GM12878 (cell line): ENCODE data around the gene FBF1. TPM values are rescaled to one million over a fixed set of nuclear protein-coding genes. Genes with fewer than 3 reads are reported as not detected.
A peak's percentile ranks its signal among the peaks of the same experiment; 100 is the strongest.

ENCODE experiments used
- ASH2L ChIP-seq: fragments of 300-600, 200-600 bp; sonication (generic); IDR thresholded peaks from 2 replicates; pipeline ENCODE4 v1.6.1; 2017; ENCODE audit warnings: low read depth, mild to moderate bottlenecking, borderline replicate concordance
- ATF2 ChIP-seq: IDR thresholded peaks from 2 replicates; pipeline ENCODE4 v1.6.1; 2012; ENCODE audit warnings: low read length, inconsistent platforms
- BACH1 ChIP-seq: fragments of 450-650 bp; IDR thresholded peaks from 2 replicates; pipeline ENCODE4 v1.6.1; 2017; ENCODE audit warnings: mild to moderate bottlenecking, borderline replicate concordance
- CHD1 ChIP-seq: IDR thresholded peaks from 2 replicates; pipeline ENCODE4 v1.6.1; 2012; ENCODE audit warnings: low read depth, low read length, improper control_type of control experiment
- ESRRA ChIP-seq: IDR thresholded peaks from 2 replicates; pipeline ENCODE4 v1.6.1; 2012; ENCODE audit warnings: mild to moderate bottlenecking, low read length, improper control_type of control experiment
- GABPA ChIP-seq: IDR thresholded peaks from 2 replicates; pipeline ENCODE4 v1.6.1; 2014; ENCODE audit warnings: antibody characterized with exemption, low read depth, mild to moderate bottlenecking, inconsistent platforms
- GATAD2B ChIP-seq: fragments of 450-650 bp; conservative IDR thresholded peaks from 2 replicates; pipeline ENCODE4 v1.6.1; 2017; ENCODE audit warnings: low read depth, mild to moderate bottlenecking, moderate library complexity
- MTA2 ChIP-seq: fragments of 450-650 bp; IDR thresholded peaks from 2 replicates; pipeline ENCODE4 v1.6.1; 2016; ENCODE audit warnings: low read depth, mild to moderate bottlenecking, moderate library complexity
- MXI1 ChIP-seq: fragments of 150-350 bp; IDR thresholded peaks from 2 replicates; pipeline ENCODE4 v1.6.1; 2011; ENCODE audit warnings: low read depth, mild to moderate bottlenecking, inconsistent platforms, low read length, improper control_type of control experiment
- RB1 ChIP-seq: fragments of 450-650 bp; formaldehyde crosslinking; IDR thresholded peaks from 2 replicates; pipeline ENCODE4 v1.6.1; 2017; ENCODE audit warnings: mild to moderate bottlenecking, borderline replicate concordance
- RFX5 ChIP-seq: IDR thresholded peaks from 2 replicates; pipeline ENCODE4 v1.6.1; 2011; ENCODE audit warnings: low read depth, low read length, improper control_type of control experiment
- SMAD5 ChIP-seq: IDR thresholded peaks from 2 replicates; pipeline ENCODE4 v1.6.1; 2016; ENCODE audit warnings: antibody characterized with exemption, low read depth
- SMC3 ChIP-seq: IDR thresholded peaks from 2 replicates; pipeline ENCODE4 v1.6.1; 2011; ENCODE audit warnings: low read length, improper control_type of control experiment, borderline replicate concordance
- SREBF1 ChIP-seq: IDR thresholded peaks from 2 replicates; pipeline ENCODE4 v1.6.1; 2012; ENCODE audit warnings: mild to moderate bottlenecking, low read length
- SUPT20H ChIP-seq: IDR thresholded peaks from 2 replicates; pipeline ENCODE4 v1.6.1; 2011; ENCODE audit warnings: low read depth, mild to moderate bottlenecking, low read length, moderate library complexity, borderline replicate concordance; ENCODE audit not compliant: control insufficient read depth
- TCF12 ChIP-seq: IDR thresholded peaks from 2 replicates; pipeline ENCODE4 v1.6.1; 2011; ENCODE audit warnings: low read depth, mild to moderate bottlenecking, low read length
- ZNF24 ChIP-seq: fragments of 450-650 bp; IDR thresholded peaks from 2 replicates; pipeline ENCODE4 v1.6.1; 2017; ENCODE audit warnings: antibody characterized with exemption, mild to moderate bottlenecking
- ZNF622 ChIP-seq: fragments of 450-650 bp; IDR thresholded peaks from 2 replicates; pipeline ENCODE4 v1.6.1; 2017; ENCODE audit warnings: mild to moderate bottlenecking, inconsistent platforms
- ZNF687 ChIP-seq: fragments of 450-650 bp; IDR thresholded peaks from 2 replicates; pipeline ENCODE4 v1.6.1; 2017; ENCODE audit warnings: mild to moderate bottlenecking, moderate library complexity
- polyA plus RNA-seq, 11 experiments: library from polyadenylated mRNA; depleted of rRNA in 4 of 11; unstranded in 6 of 11; stranded (reverse) in 5 of 11; fragments of >200 nt; fragmentation: Nextera tagmentation in 4 of 11; fragmentation: Illumina TruSeq in 1 of 11; extraction: Ambion mirVana in 4 of 11; extraction: Trizol in 1 of 11; gene quantifications; 1 replicate in 1 of 11; 2 replicates in 10 of 11; pipeline versions ENCODE4 v1.2.1 to v1.2.3, GENCODE V29; 2011 to 2016; ENCODE audit warnings: inconsistent platforms in 2 of 11, missing spikeins in 2 of 11, low read depth in 1 of 11
- total RNA-seq, 4 experiments: library from RNA; depleted of rRNA in 3 of 4; stranded (reverse); fragments of >200 nt in 3 of 4; fragmentation: Illumina TruSeq in 1 of 4; extraction: Trizol in 1 of 4; gene quantifications; 2 replicates each; pipeline versions ENCODE4 v1.2.1 to v1.2.3, GENCODE V29; 2013 to 2021
- TF ChIP-seq, protein P1 (sequence below): IDR thresholded peaks from 2 replicates; pipeline ENCODE4 v1.6.1; 2012; ENCODE audit warnings: low read depth, low read length, improper control_type of control experiment
- TF ChIP-seq, protein P2 (sequence below): fragments of 450-650 bp; formaldehyde crosslinking; IDR thresholded peaks from 2 replicates; pipeline ENCODE4 v1.5.0; 2022; ENCODE audit warnings: mild to moderate bottlenecking, missing genetic modification characterization

The FBF1 gene
- total and polyA plus RNA-seq, 10 of the 15 experiments (the other 5 are each of a cell fraction or from before 2014, with no cell fraction given), result 0.29 to 15.0 (median 7.0) TPM

- TF ChIP-seq, protein P1, sequence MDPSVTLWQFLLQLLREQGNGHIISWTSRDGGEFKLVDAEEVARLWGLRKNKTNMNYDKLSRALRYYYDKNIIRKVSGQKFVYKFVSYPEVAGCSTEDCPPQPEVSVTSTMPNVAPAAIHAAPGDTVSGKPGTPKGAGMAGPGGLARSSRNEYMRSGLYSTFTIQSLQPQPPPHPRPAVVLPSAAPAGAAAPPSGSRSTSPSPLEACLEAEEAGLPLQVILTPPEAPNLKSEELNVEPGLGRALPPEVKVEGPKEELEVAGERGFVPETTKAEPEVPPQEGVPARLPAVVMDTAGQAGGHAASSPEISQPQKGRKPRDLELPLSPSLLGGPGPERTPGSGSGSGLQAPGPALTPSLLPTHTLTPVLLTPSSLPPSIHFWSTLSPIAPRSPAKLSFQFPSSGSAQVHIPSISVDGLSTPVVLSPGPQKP, result no peak
- TF ChIP-seq ASH2L, result no peak
- TF ChIP-seq ZNF24, result no peak
- TF ChIP-seq ZNF622, result no peak
- TF ChIP-seq MXI1, result no peak; the same call in none of the 2 replicates
- TF ChIP-seq BACH1, result peak; percentile 71
- TF ChIP-seq GABPA, result peak; percentile 66; the same call in 1 of the 2 replicates
- no peak for TF ChIP-seq RFX5
- peak; percentile 76 for TF ChIP-seq GATAD2B
- TF ChIP-seq SMAD5, result peak; percentile 94
- TF ChIP-seq SUPT20H, result no peak
- TF ChIP-seq CHD1, result no peak
- TF ChIP-seq SMC3, result no peak
- peak; percentile 16; the same call in 1 of the 2 replicates for TF ChIP-seq SREBF1
- TF ChIP-seq, protein P2, sequence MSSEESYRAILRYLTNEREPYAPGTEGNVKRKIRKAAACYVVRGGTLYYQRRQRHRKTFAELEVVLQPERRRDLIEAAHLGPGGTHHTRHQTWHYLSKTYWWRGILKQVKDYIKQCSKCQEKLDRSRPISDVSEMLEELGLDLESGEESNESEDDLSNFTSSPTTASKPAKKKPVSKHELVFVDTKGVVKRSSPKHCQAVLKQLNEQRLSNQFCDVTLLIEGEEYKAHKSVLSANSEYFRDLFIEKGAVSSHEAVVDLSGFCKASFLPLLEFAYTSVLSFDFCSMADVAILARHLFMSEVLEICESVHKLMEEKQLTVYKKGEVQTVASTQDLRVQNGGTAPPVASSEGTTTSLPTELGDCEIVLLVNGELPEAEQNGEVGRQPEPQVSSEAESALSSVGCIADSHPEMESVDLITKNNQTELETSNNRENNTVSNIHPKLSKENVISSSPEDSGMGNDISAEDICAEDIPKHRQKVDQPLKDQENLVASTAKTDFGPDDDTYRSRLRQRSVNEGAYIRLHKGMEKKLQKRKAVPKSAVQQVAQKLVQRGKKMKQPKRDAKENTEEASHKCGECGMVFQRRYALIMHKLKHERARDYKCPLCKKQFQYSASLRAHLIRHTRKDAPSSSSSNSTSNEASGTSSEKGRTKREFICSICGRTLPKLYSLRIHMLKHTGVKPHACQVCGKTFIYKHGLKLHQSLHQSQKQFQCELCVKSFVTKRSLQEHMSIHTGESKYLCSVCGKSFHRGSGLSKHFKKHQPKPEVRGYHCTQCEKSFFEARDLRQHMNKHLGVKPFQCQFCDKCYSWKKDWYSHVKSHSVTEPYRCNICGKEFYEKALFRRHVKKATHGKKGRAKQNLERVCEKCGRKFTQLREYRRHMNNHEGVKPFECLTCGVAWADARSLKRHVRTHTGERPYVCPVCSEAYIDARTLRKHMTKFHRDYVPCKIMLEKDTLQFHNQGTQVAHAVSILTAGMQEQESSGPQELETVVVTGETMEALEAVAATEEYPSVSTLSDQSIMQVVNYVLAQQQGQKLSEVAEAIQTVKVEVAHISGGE (CRISPR knock-in tag), result peak; percentile 65
- TF ChIP-seq ESRRA, result no peak
- no peak; the same call in 1 of the 2 replicates for TF ChIP-seq ZNF687
- no peak for TF ChIP-seq ATF2
- no peak for TF ChIP-seq RB1
- TF ChIP-seq MTA2, result no peak
- peak; percentile 40; the same call in 1 of the 2 replicates for TF ChIP-seq TCF12
Measured at GRCh38 chr17:75978938-75979704, 38.3 kb upstream of the FBF1 start, which contains the start of the genes ACOX1 and TEN1 (continued).
